HepG2 (cell line): Measurements from ENCODE around the gene KRTDAP. TPM values are rescaled to one million over a fixed set of nuclear protein-coding genes. Genes with fewer than 3 reads are reported as not detected.

Experiments used
- ATAC-seq: fragments of 200-7000 bp; cut with Tn5 transposase; 3 replicates; pipeline ENCODE4 v1.9.1; 2020; ENCODE audit warnings: mild to moderate bottlenecking, moderate library complexity
- BruUV-seq: library from RNA; stranded (reverse); fragments of 400-500 nt; replicated peaks from 2 replicates; lab custom pipeline; 2021; lab: Mats Ljungman, UMichigan
- CTCF ChIA-PET: fragments of 300-600 bp; formaldehyde crosslinking; extraction: SDS; loops from one replicate; lab custom pipeline; 2021; ENCODE audit warnings: low total read pairs, inconsistent platforms, low intra/inter-chr PET ratio; lab: Yijun Ruan, JAX
- POLR2A ChIA-PET: fragments of 350-600 bp; sonication (Branson Sonifier 250); formaldehyde crosslinking; loops from one replicate; lab custom pipeline; 2020; ENCODE audit warnings: antibody characterized with exemption, inconsistent platforms; lab: Yijun Ruan, JAX
- DNase-seq: peaks from one replicate; pipeline ENCODE4 v3.0.0-alpha.2; 2015; ENCODE audit warnings: low spot score
- FAIRE-seq: peaks from 3 replicates; lab custom pipeline; 2011; peaks lifted over from hg19 to GRCh38; lab: Jason Lieb, UNC
- H2AFZ ChIP-seq: one replicate; pipeline ENCODE4 v1.6.1; 2011; ENCODE audit warnings: low read length, inconsistent platforms
- H3K27ac ChIP-seq: fragments of 300-600 bp; 3 replicates; pipeline ENCODE4 v1.8.0; 2011; ENCODE audit warnings: mixed run types, mild to moderate bottlenecking, mixed read lengths, low read length, inconsistent platforms; ENCODE audit not compliant: insufficient read depth; ENCODE audit errors: extremely low read length
- H3K27me3 ChIP-seq, 2 experiments: fragments of 200-600 bp in 1 of 2; 2 replicates in 1 of 2; 3 replicates in 1 of 2; pipeline versions ENCODE4 v1.6.0 to v1.8.0; 2011; ENCODE audit warnings: low read length in 2 of 2, mild to moderate bottlenecking in 2 of 2, moderate library complexity in 2 of 2, inconsistent platforms in 1 of 2; ENCODE audit not compliant: insufficient read depth in 2 of 2, control insufficient read depth in 1 of 2
- H3K36me3 ChIP-seq, 2 experiments: fragments of 200-600 bp in 1 of 2; replicated peaks in 1 of 2; 2 replicates in 1 of 2; 3 replicates in 1 of 2; pipeline versions ENCODE4 v1.5.1 to v1.8.0; 2011; ENCODE audit warnings: low read length in 2 of 2, inconsistent platforms in 1 of 2; ENCODE audit not compliant: insufficient read depth in 2 of 2, control insufficient read depth in 1 of 2
- H3K4me1 ChIP-seq: 2 replicates; pipeline ENCODE4 v1.5.1; 2012; ENCODE audit warnings: low read length, inconsistent platforms; ENCODE audit not compliant: insufficient read depth
- H3K4me2 ChIP-seq: 2 replicates; pipeline ENCODE4 v1.6.0; 2011; ENCODE audit warnings: low read depth, low read length, inconsistent platforms
- H3K4me3 ChIP-seq, 3 experiments: fragments of 200-600 bp in 1 of 3; sonication (generic), shearing (Covaris generic) in 1 of 3; replicated peaks in 1 of 3; 2 replicates each; pipeline ENCODE4 v1.5.1; 2011 to 2016; ENCODE audit warnings: low read length in 3 of 3, inconsistent platforms in 2 of 3, low read depth in 2 of 3, mild to moderate bottlenecking in 2 of 3, control low read depth in 1 of 3, mixed read lengths in 1 of 3; ENCODE audit not compliant: insufficient read depth in 1 of 3
- H3K79me2 ChIP-seq: one replicate; pipeline ENCODE4 v1.6.1; 2011; ENCODE audit warnings: low read length, inconsistent platforms; ENCODE audit not compliant: insufficient read depth
- H3K9ac ChIP-seq: 2 replicates; pipeline ENCODE4 v1.6.0; 2011; ENCODE audit warnings: mild to moderate bottlenecking, low read depth, low read length, inconsistent platforms; ENCODE audit not compliant: insufficient read depth
- H3K9me3 ChIP-seq: 2 replicates; pipeline ENCODE4 v1.5.1; 2012; ENCODE audit warnings: mild to moderate bottlenecking, low read length
- H4K20me1 ChIP-seq: 2 replicates; pipeline ENCODE4 v1.6.0; 2011; ENCODE audit warnings: inconsistent platforms, mild to moderate bottlenecking, low read length, moderate library complexity; ENCODE audit not compliant: insufficient read depth
- ERF ChIP-seq: IDR thresholded peaks from 2 replicates; pipeline ENCODE4 v1.6.1; 2018; ENCODE audit warnings: missing biosample characterization, missing genetic modification reagents
- GFI1 ChIP-seq: sonication (generic); formaldehyde crosslinking; IDR thresholded peaks from 2 replicates; pipeline ENCODE4 v1.5.0; 2020; ENCODE audit warnings: missing genetic modification reagents, mild to moderate bottlenecking, borderline replicate concordance
- RFXAP ChIP-seq: sonication (generic); formaldehyde crosslinking; IDR thresholded peaks from 2 replicates; pipeline ENCODE4 v1.4.0; 2020; ENCODE audit warnings: missing genetic modification reagents, borderline replicate concordance
- RXRB ChIP-seq: IDR thresholded peaks from 2 replicates; pipeline ENCODE4 v1.6.1; 2016; ENCODE audit warnings: borderline replicate concordance, missing genetic modification reagents, missing compliant biosample characterization
- SAP130 ChIP-seq: IDR thresholded peaks from 2 replicates; pipeline ENCODE4 v1.6.1; 2016; ENCODE audit warnings: low read depth
- ZGPAT ChIP-seq: IDR thresholded peaks from 2 replicates; pipeline ENCODE4 v1.6.1; 2016; ENCODE audit warnings: mild to moderate bottlenecking
- ZNF432 ChIP-seq: sonication (generic); formaldehyde crosslinking; IDR thresholded peaks from 2 replicates; pipeline ENCODE4 v1.5.0; 2020; ENCODE audit warnings: missing genetic modification reagents, mild to moderate bottlenecking, borderline replicate concordance
- WGBS: methylation state at CpG from one replicate; pipeline ENCODE4 v1.1.6; 2017; ENCODE audit warnings: low lambda C conversion rate; 5-methylcytosine and 5-hydroxymethylcytosine counted together
- in situ Hi-C: cut with HindIII; loops from 2 replicates; pipeline ENCODE4 v1.10.0; 2017; ENCODE audit warnings: low pct_unique_long_range_greater_than_20kb; ENCODE audit not compliant: extremely low pct_ligation_motif_present
- intact Hi-C: fragments of 100-400 bp; cut with micrococcal nuclease; formaldehyde crosslinking; loops from one replicate; pipeline ENCODE4 v1.10.0; 2022; ENCODE audit not compliant: unreplicated experiment
- polyA plus RNA-seq, 8 experiments: library from polyadenylated mRNA; depleted of rRNA in 3 of 8; stranded (reverse) in 7 of 8; unstranded in 1 of 8; fragments of >200 nt; fragmentation: Illumina TruSeq in 4 of 8; extraction: Trizol in 4 of 8; gene quantifications; 2 replicates each; pipeline versions ENCODE4 v1.2.1 to v1.2.3, GENCODE V29; 2011 to 2016; ENCODE audit warnings: low read depth in 4 of 8, missing spikeins in 1 of 8, mixed read lengths in 1 of 8; ENCODE audit not compliant: insufficient read depth in 1 of 8
- total RNA-seq, 5 experiments: library from RNA; depleted of rRNA; stranded (reverse); fragments of >200 nt; fragmentation: Illumina TruSeq; extraction: Trizol; gene quantifications; 2 replicates each; pipeline ENCODE4 v1.2.3, GENCODE V29; 2016; ENCODE audit warnings: low read depth in 1 of 5
- TF ChIP-seq, protein P1 (sequence below): sonication (generic); formaldehyde crosslinking; IDR thresholded peaks from 2 replicates; pipeline ENCODE4 v1.5.0; 2020; ENCODE audit warnings: mild to moderate bottlenecking, missing genetic modification reagents, moderate library complexity

KRTDAP gene
- total and polyA plus RNA-seq, 2 of the 13 experiments (the other 11 are each of a cell fraction or from before 2014, with no cell fraction given): 0.86 to 1.5 TPM

DNA sequence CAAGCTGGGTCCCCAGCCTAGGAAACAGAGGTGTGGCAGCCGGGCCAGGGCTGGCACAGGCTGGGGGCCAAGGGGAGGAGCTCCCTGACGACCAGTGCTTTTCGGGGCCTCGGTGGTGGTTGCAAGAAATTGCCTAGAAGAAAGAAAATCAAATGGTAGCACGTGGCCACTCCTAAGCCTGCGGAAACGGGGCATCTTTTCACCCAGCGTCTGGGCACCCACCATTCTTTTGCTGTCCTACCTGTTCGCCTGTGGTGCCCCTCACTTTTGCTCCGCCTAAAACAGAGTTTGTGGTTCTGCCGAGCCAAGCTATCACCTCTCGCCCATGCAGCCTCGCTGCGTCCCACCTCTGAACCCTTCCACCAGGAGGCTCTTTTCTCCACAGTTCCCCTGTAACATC lies 7.1 kb upstream of the KRTDAP start:
- no peak for DNase-seq
- Histone ChIP-seq H3K9me3 (no peaks in the 10 kb centered on the region), H3K4me2 (no peak overlapping the region), H3K27me3 (no peaks in the 10 kb centered on the region), H3K4me1 (peaks cover 15% of the 10 kb centered on the region)
- in situ Hi-C loops: no loop called here
- FAIRE-seq: no peak
- TF ChIP-seq, protein P1, sequence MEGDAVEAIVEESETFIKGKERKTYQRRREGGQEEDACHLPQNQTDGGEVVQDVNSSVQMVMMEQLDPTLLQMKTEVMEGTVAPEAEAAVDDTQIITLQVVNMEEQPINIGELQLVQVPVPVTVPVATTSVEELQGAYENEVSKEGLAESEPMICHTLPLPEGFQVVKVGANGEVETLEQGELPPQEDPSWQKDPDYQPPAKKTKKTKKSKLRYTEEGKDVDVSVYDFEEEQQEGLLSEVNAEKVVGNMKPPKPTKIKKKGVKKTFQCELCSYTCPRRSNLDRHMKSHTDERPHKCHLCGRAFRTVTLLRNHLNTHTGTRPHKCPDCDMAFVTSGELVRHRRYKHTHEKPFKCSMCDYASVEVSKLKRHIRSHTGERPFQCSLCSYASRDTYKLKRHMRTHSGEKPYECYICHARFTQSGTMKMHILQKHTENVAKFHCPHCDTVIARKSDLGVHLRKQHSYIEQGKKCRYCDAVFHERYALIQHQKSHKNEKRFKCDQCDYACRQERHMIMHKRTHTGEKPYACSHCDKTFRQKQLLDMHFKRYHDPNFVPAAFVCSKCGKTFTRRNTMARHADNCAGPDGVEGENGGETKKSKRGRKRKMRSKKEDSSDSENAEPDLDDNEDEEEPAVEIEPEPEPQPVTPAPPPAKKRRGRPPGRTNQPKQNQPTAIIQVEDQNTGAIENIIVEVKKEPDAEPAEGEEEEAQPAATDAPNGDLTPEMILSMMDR (CRISPR knock-in tag): 0 out of 2 replicates have a peak, but pooled peaks have one; percentile 9
- no peak for TF ChIP-seq GFI1
- TF ChIP-seq, all 625 proteins: peak for 1
- Histone ChIP-seq H3K36me3 (peaks cover 0 to 10% of the 10 kb centered on the region in 2 experiments; a peak in 2 of 5 replicates), H2AFZ (no peak overlapping the region), H3K27ac (no peak overlapping the region), H3K9ac (no peak overlapping the region), H4K20me1 (no peaks in the 10 kb centered on the region), H3K4me3 (no peak overlapping the region), H3K79me2 (no peaks in the 10 kb centered on the region)
- 89% methylated on average over 14 of the region's 14 CpGs for WGBS
- ChIA-PET POLR2A (interaction anchor here (1.6 kb wide), 1 partner anchor 11 kb away, joined by 3 read pairs; no protein-coding TSS in a partner anchor), CTCF (no interaction called here)
- no TSS peak for BruUV-seq
- intact Hi-C loops: loop anchor here (10.0 kb wide), 1 partner anchor 253 kb away; the partner anchor contains the start of gene LSR
- no peak for ATAC-seq

GRCh38 chr19:35495107-35496064 lies 5.1 kb upstream of the KRTDAP start:
- DNase-seq (peak; percentile 54), FAIRE-seq (peak; percentile 50), ATAC-seq (peak; percentile 93)
- H3K27ac ChIP-seq: no peak overlapping the region
- BruUV-seq: no TSS peak
- H2AFZ ChIP-seq: no peak overlapping the region
- H3K27me3 ChIP-seq: no peaks in the 10 kb centered on the region
- ChIA-PET CTCF (interaction anchor here (1.2 to 2.6 kb wide), 2 partner anchors 75 to 143 kb away, joined by 5 to 30 read pairs; no protein-coding TSS in a partner anchor), POLR2A (interaction anchor here (0.9 to 1.1 kb wide), 4 partner anchors 9 to 142 kb away, joined by 3 to 5 read pairs (median 3); no protein-coding TSS in a partner anchor)
- no peaks in the 10 kb centered on the region for H4K20me1 ChIP-seq
- 30% methylated on average over 6 of the region's 30 CpGs for WGBS
- intact Hi-C loops: loop anchor here (1.0 to 10.0 kb wide), 2 partner anchors 143 to 251 kb away; partner anchors contain the start of gene LSR
- peak overlapping the region; percentile 61 for H3K9ac ChIP-seq
- H3K79me2 ChIP-seq: no peaks in the 10 kb centered on the region
- peak overlapping the region; percentile 25 to 66 (median 44); a peak in 4 of 6 replicates for H3K4me3 ChIP-seq
- H3K4me2 ChIP-seq: peak overlapping the region; percentile 95
- H3K36me3 ChIP-seq: 0 out of 5 replicates have a peak, but pooled peaks cover 0 to 8% of the 10 kb centered on the region in 2 experiments
- peaks cover 15% of the 10 kb centered on the region for H3K4me1 ChIP-seq
- in situ Hi-C loops: no loop called here
- H3K9me3 ChIP-seq: no peaks in the 10 kb centered on the region
- TF ChIP-seq ZGPAT (CRISPR knock-in tag): 0 out of 2 replicates have a peak, but pooled peaks have one; percentile 38
- TF ChIP-seq RFXAP (CRISPR knock-in tag): peak; percentile 49; the same call in 1 of the 2 replicates
- peak; percentile 25; the same call in 1 of the 2 replicates for TF ChIP-seq SAP130
- peak; percentile 50; the same call in 1 of the 2 replicates for TF ChIP-seq RXRB (CRISPR knock-in tag)
- TF ChIP-seq ERF: 0 out of 2 replicates have a peak, but pooled peaks have one; percentile 29
- no peak for TF ChIP-seq ZNF432 (CRISPR knock-in tag)
